Measurements from ENCODE around the gene RASSF4. TPM values are rescaled to one million over a fixed set of nuclear protein-coding genes. Genes with fewer than 3 reads are reported as not detected.

RASSF4 gene
- total RNA-seq, 1 donor from 2014 or later = 40.0 TPM

GRCh38 chr10:44929356-44930255 is 30.0 kb upstream of the RASSF4 start:
- Histone ChIP-seq H3K36me3 (no peaks in the 10 kb centered on the region), H3K4me1 (peaks cover 0 to 7% of the 10 kb centered on the region in 2 donors), H3K27me3 (no peaks in the 10 kb centered on the region), H3K4me3 (no peak overlapping the region), H3K27ac (no peak overlapping the region), H3K9me3 (no peaks in the 10 kb centered on the region)
- intact Hi-C loops (cut with DNase I) = loop anchor here (10.0 kb wide), 2 partner anchors 255 to 305 kb away; no protein-coding TSS in a partner anchor
- peak in 1 of 2 donors; percentile 54 for DNase-seq (ENCODE audit: low spot score in 2 of 2)
- TF ChIP-seq, protein P1, sequence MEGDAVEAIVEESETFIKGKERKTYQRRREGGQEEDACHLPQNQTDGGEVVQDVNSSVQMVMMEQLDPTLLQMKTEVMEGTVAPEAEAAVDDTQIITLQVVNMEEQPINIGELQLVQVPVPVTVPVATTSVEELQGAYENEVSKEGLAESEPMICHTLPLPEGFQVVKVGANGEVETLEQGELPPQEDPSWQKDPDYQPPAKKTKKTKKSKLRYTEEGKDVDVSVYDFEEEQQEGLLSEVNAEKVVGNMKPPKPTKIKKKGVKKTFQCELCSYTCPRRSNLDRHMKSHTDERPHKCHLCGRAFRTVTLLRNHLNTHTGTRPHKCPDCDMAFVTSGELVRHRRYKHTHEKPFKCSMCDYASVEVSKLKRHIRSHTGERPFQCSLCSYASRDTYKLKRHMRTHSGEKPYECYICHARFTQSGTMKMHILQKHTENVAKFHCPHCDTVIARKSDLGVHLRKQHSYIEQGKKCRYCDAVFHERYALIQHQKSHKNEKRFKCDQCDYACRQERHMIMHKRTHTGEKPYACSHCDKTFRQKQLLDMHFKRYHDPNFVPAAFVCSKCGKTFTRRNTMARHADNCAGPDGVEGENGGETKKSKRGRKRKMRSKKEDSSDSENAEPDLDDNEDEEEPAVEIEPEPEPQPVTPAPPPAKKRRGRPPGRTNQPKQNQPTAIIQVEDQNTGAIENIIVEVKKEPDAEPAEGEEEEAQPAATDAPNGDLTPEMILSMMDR (IDR thresholded peaks at IDR 0.05) = no peak

DNA sequence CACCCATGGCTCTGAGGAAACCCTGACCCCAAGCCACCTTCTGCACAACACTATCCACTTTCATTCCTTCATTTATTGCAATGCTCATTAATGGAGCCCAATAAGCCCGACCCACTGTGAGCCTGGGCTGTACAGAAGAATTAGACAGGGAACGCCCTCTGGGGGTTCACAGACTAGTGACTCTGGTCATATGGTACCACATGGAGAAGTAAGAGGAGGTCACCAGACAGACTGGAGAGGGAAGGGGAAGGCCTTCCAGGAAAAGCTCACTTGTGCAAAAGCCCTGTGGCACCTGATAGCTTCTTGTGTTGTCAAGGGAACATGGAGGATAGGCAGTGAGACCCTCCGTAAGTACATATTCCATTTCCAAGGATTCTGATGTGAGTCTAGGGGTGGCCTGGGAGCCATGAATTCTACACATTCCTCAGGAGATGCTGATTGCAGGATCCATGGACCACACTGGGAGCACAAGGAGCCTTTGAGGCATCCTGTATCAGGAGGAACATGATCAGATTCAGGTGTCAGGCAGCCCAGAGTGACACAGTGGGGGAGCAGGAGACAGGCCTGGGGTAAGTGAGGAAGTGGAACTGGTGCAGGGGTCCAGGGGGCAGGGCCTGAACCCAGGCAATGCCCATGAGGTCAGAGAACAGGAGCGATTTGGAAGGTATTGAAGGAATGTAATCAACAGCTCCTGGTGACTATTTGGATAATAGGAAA is 28.5 kb upstream of the RASSF4 start:
- intact Hi-C loops (cut with DNase I) = loop anchor here (10.0 kb wide), 2 partner anchors 254 to 304 kb away; no protein-coding TSS in a partner anchor
- no peaks in the 10 kb centered on the region for H3K36me3 ChIP-seq
- no peak overlapping the region for H3K27ac ChIP-seq
- TF ChIP-seq, protein P1 (IDR thresholded peaks at IDR 0.05) = no peak
- H3K4me1 ChIP-seq = peaks cover 4 to 17% of the 10 kb centered on the region in 2 donors
- no peak overlapping the region for H3K4me3 ChIP-seq
- H3K27me3 ChIP-seq = no peaks in the 10 kb centered on the region
- H3K9me3 ChIP-seq = no peaks in the 10 kb centered on the region
- peak in 1 of 2 donors; percentile 46 for DNase-seq (ENCODE audit: low spot score in 2 of 2)

DNA sequence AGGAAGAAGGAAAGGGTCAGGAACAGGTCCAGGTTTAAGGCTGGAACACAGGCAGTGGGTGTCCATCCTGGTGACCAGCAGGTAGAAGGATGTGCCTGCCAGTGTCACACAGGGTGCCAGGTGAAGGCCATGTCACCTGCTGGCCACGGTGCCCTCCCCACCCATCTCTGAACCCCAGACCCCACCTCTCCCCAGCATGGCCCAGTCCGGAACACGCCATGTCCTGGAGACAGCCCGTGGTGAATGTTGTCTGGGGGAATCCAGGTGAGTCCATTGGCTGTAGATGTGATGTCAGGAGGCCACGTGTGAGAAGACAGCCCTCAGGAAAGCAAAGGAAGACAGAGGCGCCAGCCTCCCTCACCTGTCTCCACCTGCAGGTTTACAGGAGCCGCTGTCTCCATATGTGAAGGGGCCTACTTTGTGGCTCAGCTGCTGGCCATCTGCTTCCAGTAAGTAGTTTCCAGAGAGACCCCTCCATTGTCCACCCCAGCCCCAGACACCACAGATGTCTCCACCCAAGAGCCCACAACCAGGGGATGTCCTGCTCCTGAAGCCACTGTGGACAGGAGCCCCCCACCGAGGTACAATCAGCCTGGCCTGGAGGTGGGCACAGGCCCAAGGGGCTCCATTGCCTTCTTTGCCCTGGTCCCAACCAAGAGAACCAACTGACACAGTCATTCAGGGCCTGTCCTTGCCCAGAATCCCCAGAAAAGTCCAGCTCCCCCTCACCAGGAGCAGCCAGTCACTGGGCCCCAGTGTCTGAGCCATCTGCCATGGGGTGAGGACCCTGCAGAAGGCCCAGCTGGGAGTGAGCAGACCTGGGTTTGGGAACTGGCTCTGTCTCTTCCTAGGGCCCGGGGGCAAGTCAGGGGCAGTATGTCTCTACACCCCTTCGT is 27.7 kb upstream of the RASSF4 start:
- peak in 1 of 2 donors; percentile 62 for DNase-seq (ENCODE audit: low spot score in 2 of 2)
- intact Hi-C loops (cut with DNase I) = loop anchor here (1.0 to 10.0 kb wide), 5 partner anchors 27 to 303 kb away; partner anchors contain the start of genes RASSF4 and ZNF22
- no peaks in the 10 kb centered on the region for H3K27me3 ChIP-seq
- no peaks in the 10 kb centered on the region for H3K36me3 ChIP-seq
- H3K4me3 ChIP-seq = no peak overlapping the region
- H3K27ac ChIP-seq = no peak overlapping the region
- H3K9me3 ChIP-seq = no peaks in the 10 kb centered on the region
- TF ChIP-seq, protein P1 (IDR thresholded peaks at IDR 0.05) = no peak
- H3K4me1 ChIP-seq = peaks cover 4 to 17% of the 10 kb centered on the region in 2 donors

DNA sequence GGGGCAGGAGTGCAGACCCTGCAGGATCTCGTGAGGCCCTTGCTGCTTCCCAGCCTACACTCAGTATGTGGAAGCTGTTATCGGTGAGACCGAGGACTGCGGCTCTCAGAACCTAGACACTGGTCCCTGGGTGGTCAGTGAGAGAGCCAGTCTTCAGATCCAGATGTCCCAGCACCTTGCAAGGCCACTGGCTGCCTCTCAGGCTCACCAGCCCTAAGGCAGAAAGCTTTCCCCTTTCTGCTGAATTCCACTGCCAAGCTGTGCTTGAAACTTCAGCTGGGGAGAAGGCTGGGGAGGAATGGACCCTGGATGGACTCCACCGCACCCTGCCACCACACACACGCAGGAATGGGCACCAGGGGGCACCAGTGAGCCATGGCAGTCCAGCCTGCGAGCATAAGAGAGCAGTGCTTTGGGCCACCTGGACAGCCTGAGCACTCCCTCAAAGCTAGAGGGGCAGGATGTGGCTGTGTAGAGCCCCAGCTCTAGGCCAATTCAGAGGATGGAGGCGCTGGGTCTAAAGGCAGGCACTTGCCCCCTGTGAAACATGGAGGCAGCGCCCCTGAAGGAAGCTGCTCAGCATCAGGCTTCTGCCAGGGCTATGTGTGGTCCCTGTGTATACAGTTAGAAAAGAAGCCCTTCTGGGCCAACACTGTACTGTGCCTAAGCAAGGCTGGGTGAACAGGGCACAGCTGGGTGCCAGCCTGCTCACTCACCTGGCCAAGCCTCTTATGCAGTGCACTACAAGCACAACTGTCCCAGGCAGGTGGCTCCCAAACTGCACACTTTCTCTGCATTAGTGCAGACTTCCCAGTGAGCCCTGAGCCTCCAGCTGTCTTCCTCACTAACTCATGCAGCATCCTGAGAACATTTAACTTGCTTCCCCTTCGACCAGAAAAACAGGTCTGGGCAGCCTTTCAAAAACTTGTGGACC is 26.8 kb upstream of the RASSF4 start:
- DNase-seq (ENCODE audit: low spot score in 2 of 2) = peak; percentile 56 to 96
- Histone ChIP-seq H3K27me3 (no peaks in the 10 kb centered on the region), H3K9me3 (no peaks in the 10 kb centered on the region), H3K36me3 (no peaks in the 10 kb centered on the region), H3K4me3 (no peak overlapping the region), H3K4me1 (peaks cover 4 to 17% of the 10 kb centered on the region in 2 donors), H3K27ac (peak overlapping the region in 1 of 2 donors; percentile 7)
- TF ChIP-seq, protein P1 (IDR thresholded peaks at IDR 0.05) = peak; percentile 91 to 98 (median 97)
- intact Hi-C loops (cut with DNase I) = loop anchor here (1.0 to 10.0 kb wide), 5 partner anchors 26 to 302 kb away; partner anchors contain the start of genes RASSF4 and ZNF22
